ENCODE results near the gene KRT78.

GRCh38 chr12:52795694-52796428 lies 52.9 kb downstream of the KRT78 start, which contains the start of gene KRT3:
- TF ChIP-seq CTCF (IDR thresholded peaks at IDR 0.05) (no peak), POLR2A (IDR thresholded peaks at IDR 0.05) (no peak)

Measured in heart left ventricle (tissue), 13 donors.